ENCODE results near the gene LGALS4. TPM values are rescaled to one million over a fixed set of nuclear protein-coding genes. Genes with fewer than 3 reads are reported as not detected.

The LGALS4 gene
- total and polyA plus RNA-seq, 9 of the 15 experiments (the other 6 are each of a cell fraction or from before 2014, with no cell fraction given), result 0.08 to 1.1 (median 0.30) TPM; not detected in 3

DNA sequence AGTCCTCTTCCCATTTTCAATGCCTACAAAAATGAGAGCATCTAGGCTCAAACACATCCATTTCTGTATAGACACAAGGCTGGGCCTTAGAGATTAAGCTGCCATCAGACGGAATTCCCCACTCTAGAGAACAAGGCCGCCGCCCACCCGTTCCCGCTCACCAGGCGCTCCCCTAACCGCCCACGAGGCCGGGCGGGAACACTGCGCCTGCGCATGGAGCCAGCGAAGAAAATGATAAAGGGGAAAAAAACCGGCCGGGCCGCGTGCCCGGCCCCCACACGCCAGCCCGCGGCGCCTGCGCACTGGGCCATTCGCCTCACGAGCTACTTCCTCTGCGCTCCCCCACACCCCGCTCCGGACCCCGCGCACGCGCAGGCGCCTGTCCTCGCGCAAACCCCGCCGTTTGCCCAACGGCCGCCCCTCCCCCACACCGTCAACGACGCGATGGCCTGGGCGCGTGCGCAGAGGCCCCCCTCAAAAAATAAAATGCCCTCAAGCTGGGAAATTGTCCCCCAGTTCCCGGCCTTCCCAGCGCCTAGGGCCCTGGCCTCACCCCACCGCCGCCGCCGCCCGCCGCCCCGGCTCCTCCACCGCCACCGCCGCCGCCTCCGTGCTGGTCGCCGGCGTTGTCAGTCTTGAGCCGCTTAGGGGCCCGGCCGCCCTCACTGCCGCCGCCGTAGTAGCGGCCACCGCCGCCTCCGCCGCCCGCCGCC is 36.6 kb upstream of the LGALS4 start (continued):
- TF ChIP-seq, protein P1, sequence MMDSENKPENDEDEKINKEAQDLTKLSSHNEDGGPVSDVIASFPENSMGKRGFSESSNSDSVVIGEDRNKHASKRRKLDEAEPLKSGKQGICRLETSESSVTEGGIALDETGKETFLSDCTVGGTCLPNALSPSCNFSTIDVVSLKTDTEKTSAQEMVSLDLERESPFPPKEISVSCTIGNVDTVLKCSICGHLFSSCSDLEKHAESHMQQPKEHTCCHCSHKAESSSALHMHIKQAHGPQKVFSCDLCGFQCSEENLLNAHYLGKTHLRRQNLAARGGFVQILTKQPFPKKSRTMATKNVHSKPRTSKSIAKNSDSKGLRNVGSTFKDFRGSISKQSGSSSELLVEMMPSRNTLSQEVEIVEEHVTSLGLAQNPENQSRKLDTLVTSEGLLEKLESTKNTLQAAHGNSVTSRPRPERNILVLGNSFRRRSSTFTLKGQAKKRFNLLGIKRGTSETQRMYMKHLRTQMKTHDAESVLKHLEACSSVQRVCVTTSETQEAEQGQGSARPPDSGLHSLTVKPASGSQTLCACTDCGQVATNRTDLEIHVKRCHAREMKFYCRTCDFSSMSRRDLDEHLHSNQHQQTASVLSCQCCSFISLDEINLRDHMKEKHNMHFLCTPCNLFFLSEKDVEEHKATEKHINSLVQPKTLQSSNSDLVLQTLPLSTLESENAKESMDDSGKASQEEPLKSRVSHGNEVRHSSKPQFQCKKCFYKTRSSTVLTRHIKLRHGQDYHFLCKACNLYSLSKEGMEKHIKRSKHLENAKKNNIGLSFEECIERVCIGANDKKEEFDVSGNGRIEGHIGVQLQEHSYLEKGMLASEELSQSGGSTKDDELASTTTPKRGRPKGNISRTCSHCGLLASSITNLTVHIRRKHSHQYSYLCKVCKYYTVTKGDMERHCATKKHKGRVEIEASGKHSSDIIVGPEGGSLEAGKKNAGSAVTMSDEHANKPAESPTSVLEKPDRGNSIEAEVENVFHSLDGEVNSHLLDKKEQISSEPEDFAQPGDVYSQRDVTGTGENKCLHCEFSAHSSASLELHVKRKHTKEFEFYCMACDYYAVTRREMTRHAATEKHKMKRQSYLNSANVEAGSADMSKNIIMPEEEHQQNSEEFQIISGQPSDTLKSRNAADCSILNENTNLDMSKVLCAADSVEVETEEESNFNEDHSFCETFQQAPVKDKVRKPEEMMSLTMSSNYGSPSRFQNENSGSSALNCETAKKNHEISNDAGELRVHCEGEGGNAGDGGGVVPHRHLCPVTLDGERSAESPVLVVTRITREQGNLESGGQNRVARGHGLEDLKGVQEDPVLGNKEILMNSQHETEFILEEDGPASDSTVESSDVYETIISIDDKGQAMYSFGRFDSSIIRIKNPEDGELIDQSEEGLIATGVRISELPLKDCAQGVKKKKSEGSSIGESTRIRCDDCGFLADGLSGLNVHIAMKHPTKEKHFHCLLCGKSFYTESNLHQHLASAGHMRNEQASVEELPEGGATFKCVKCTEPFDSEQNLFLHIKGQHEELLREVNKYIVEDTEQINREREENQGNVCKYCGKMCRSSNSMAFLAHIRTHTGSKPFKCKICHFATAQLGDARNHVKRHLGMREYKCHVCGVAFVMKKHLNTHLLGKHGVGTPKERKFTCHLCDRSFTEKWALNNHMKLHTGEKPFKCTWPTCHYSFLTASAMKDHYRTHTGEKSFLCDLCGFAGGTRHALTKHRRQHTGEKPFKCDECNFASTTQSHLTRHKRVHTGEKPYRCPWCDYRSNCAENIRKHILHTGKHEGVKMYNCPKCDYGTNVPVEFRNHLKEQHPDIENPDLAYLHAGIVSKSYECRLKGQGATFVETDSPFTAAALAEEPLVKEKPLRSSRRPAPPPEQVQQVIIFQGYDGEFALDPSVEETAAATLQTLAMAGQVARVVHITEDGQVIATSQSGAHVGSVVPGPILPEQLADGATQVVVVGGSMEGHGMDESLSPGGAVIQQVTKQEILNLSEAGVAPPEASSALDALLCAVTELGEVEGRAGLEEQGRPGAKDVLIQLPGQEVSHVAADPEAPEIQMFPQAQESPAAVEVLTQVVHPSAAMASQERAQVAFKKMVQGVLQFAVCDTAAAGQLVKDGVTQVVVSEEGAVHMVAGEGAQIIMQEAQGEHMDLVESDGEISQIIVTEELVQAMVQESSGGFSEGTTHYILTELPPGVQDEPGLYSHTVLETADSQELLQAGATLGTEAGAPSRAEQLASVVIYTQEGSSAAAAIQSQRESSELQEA (IDR thresholded peaks at IDR 0.05; ENCODE audit: low read depth), result no peak
- TF ChIP-seq HNRNPH1 (optimal IDR thresholded peaks at IDR 0.05; ENCODE audit: low read depth, low read length) (peak; percentile 33), ZNF77 (CRISPR knock-in tag; IDR thresholded peaks at IDR 0.05) (no peak), ZBTB1 (CRISPR knock-in tag; IDR thresholded peaks at IDR 0.05; ENCODE audit: borderline replicate concordance, low read depth) (peak; percentile 59; the same call in 1 of the 2 replicates), E2F3 (CRISPR knock-in tag; IDR thresholded peaks at IDR 0.05) (peak; percentile 39; the same call in 1 of the 2 replicates), ARNT (IDR thresholded peaks at IDR 0.05) (0 out of 4 replicates have a peak, but pooled peaks of 1 of the 2 experiments have one; percentile 16), FOXK1 (CRISPR knock-in tag; IDR thresholded peaks at IDR 0.05; ENCODE audit: borderline replicate concordance) (no peak), PHB (CRISPR knock-in tag; IDR thresholded peaks at IDR 0.05) (0 out of 2 replicates have a peak, but pooled peaks have one; percentile 22), NFIC (IDR thresholded peaks at IDR 0.05) (peak; percentile 20; the same call in 1 of the 2 replicates), MAFK (IDR thresholded peaks at IDR 0.05; ENCODE audit: low read length) (peak; percentile 8; the same call in 1 of the 2 replicates), ZKSCAN1 (IDR thresholded peaks at IDR 0.05; ENCODE audit: low read depth, low read length) (0 out of 2 replicates have a peak, but pooled peaks have one; percentile 70), ELF4 (CRISPR knock-in tag; IDR thresholded peaks at IDR 0.05) (peak; percentile 47; the same call in 1 of the 2 replicates), PCBP1 (IDR thresholded peaks at IDR 0.05; ENCODE audit: low read depth, low read length, poor library complexity, severe bottlenecking) (no peak)
- TF ChIP-seq, protein P2, sequence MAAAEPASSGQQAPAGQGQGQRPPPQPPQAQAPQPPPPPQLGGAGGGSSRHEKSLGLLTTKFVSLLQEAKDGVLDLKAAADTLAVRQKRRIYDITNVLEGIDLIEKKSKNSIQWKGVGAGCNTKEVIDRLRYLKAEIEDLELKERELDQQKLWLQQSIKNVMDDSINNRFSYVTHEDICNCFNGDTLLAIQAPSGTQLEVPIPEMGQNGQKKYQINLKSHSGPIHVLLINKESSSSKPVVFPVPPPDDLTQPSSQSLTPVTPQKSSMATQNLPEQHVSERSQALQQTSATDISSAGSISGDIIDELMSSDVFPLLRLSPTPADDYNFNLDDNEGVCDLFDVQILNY (CRISPR knock-in tag; IDR thresholded peaks at IDR 0.05), result 0 out of 2 replicates have a peak, but pooled peaks have one; percentile 27
- TF ChIP-seq, protein P3, sequence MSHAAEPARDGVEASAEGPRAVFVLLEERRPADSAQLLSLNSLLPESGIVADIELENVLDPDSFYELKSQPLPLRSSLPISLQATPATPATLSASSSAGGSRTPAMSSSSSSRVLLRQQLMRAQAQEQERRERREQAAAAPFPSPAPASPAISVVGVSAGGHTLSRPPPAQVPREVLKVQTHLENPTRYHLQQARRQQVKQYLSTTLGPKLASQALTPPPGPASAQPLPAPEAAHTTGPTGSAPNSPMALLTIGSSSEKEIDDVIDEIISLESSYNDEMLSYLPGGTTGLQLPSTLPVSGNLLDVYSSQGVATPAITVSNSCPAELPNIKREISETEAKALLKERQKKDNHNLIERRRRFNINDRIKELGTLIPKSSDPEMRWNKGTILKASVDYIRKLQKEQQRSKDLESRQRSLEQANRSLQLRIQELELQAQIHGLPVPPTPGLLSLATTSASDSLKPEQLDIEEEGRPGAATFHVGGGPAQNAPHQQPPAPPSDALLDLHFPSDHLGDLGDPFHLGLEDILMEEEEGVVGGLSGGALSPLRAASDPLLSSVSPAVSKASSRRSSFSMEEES (CRISPR knock-in tag; IDR thresholded peaks at IDR 0.05), result peak; percentile 44
- TF ChIP-seq, protein P4, sequence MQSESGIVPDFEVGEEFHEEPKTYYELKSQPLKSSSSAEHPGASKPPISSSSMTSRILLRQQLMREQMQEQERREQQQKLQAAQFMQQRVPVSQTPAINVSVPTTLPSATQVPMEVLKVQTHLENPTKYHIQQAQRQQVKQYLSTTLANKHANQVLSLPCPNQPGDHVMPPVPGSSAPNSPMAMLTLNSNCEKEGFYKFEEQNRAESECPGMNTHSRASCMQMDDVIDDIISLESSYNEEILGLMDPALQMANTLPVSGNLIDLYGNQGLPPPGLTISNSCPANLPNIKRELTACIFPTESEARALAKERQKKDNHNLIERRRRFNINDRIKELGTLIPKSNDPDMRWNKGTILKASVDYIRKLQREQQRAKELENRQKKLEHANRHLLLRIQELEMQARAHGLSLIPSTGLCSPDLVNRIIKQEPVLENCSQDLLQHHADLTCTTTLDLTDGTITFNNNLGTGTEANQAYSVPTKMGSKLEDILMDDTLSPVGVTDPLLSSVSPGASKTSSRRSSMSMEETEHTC (IDR thresholded peaks at IDR 0.05), result peak; percentile 90
